GM23338 (cell line): ENCODE data around the gene BRSK2. TPM values are rescaled to one million over a fixed set of nuclear protein-coding genes. Genes with fewer than 3 reads are reported as not detected.

Experiments
- ATAC-seq: fragments of 200-7000 bp; cut with Tn5 transposase; 3 replicates; pipeline ENCODE4 v1.9.1; 2020
- DNase-seq: peaks from one replicate; pipeline ENCODE4 v3.0.0-alpha.2; 2015; ENCODE audit warnings: low spot score
- H2AFZ ChIP-seq: fragments of 200-600 bp; sonication (generic); 2 replicates; pipeline ENCODE4 v1.8.0; 2016; ENCODE audit warnings: antibody characterized with exemption, mild to moderate bottlenecking, moderate library complexity
- H3F3A ChIP-seq: fragments of 200-600 bp; sonication (generic); replicated peaks from 2 replicates; pipeline ENCODE4 v1.8.0; 2017; ENCODE audit warnings: antibody characterized with exemption, mixed run types, low read depth
- H3K27ac ChIP-seq: fragments of 200-600 bp; sonication (generic); 2 replicates; pipeline ENCODE4 v1.6.1; 2016; ENCODE audit warnings: low read depth
- H3K27me3 ChIP-seq: fragments of 200-600 bp; sonication (generic); 2 replicates; pipeline ENCODE4 v1.8.0; 2016; ENCODE audit warnings: mild to moderate bottlenecking, mixed run types, moderate library complexity; ENCODE audit not compliant: insufficient read depth
- H3K36me3 ChIP-seq: fragments of 200-600 bp; sonication (generic); 2 replicates; pipeline ENCODE4 v1.8.0; 2016; ENCODE audit warnings: mild to moderate bottlenecking; ENCODE audit not compliant: insufficient read depth
- H3K4me1 ChIP-seq: fragments of 200-600 bp; sonication (generic); 2 replicates; pipeline ENCODE4 v1.8.0; 2016; ENCODE audit warnings: mild to moderate bottlenecking, moderate library complexity; ENCODE audit not compliant: insufficient read depth
- H3K4me2 ChIP-seq: fragments of 200-600 bp; sonication (generic); 2 replicates; pipeline ENCODE4 v1.7.1; 2017; ENCODE audit warnings: mixed run types
- H3K4me3 ChIP-seq: fragments of 200-600 bp; sonication (generic); 2 replicates; pipeline ENCODE4 v1.6.1; 2016; ENCODE audit warnings: mixed run types
- H3K79me2 ChIP-seq: fragments of 200-600 bp; sonication (generic); replicated peaks from 2 replicates; pipeline ENCODE4 v1.8.0; 2017; ENCODE audit warnings: mild to moderate bottlenecking; ENCODE audit not compliant: insufficient read depth
- H3K9me2 ChIP-seq: fragments of 200-600 bp; sonication (generic); 2 replicates; pipeline ENCODE4 v1.8.0; 2017; ENCODE audit not compliant: insufficient read depth
- H4K20me1 ChIP-seq: fragments of 200-600 bp; sonication (generic); replicated peaks from 2 replicates; pipeline ENCODE4 v1.8.0; 2017; ENCODE audit warnings: mild to moderate bottlenecking; ENCODE audit not compliant: insufficient read depth
- H3K27ac Mint-ChIP-seq: 2 replicates; pipeline ENCODE4 v1.8.0; 2020; ENCODE audit warnings: inconsistent platforms, mild to moderate bottlenecking, moderate library complexity, mixed read lengths
- H3K27me3 Mint-ChIP-seq: 3 replicates; pipeline ENCODE4 v1.8.0; 2022; ENCODE audit warnings: low read depth, mild to moderate bottlenecking, moderate library complexity, mixed read lengths, inconsistent platforms; ENCODE audit not compliant: insufficient read depth, poor library complexity
- H3K36me3 Mint-ChIP-seq: 3 replicates; pipeline ENCODE4 v1.8.0; 2021; ENCODE audit warnings: low read depth, mild to moderate bottlenecking, inconsistent platforms, moderate library complexity, mixed read lengths
- H3K4me1 Mint-ChIP-seq: 3 replicates; pipeline ENCODE4 v1.8.0; 2020; ENCODE audit warnings: mild to moderate bottlenecking, inconsistent platforms, mixed read lengths
- H3K4me3 Mint-ChIP-seq: 3 replicates; pipeline ENCODE4 v1.8.0; 2021; ENCODE audit warnings: moderate library complexity, mild to moderate bottlenecking, inconsistent platforms, mixed read lengths
- H3K9me3 Mint-ChIP-seq: 3 replicates; pipeline ENCODE4 v1.8.0; 2020; ENCODE audit warnings: moderate library complexity, mild to moderate bottlenecking, inconsistent platforms, mixed read lengths
- EZH2phosphoT487 ChIP-seq: fragments of 200-600 bp; sonication (generic); IDR thresholded peaks from one replicate; pipeline ENCODE4 v1.8.1; 2018; ENCODE audit warnings: antibody characterized with exemption; ENCODE audit not compliant: unreplicated experiment
- NANOG ChIP-seq: IDR thresholded peaks from 2 replicates; pipeline ENCODE4 v1.6.1; 2016; ENCODE audit warnings: antibody characterized with exemption, borderline replicate concordance
- polyA plus RNA-seq: library from polyadenylated mRNA; unstranded; fragments of >200 nt; fragmentation: Nextera tagmentation; extraction: Ambion mirVana; gene quantifications from 2 replicates; pipeline ENCODE4 v1.2.1, GENCODE V29; 2016
- total RNA-seq: library from RNA; depleted of rRNA; stranded (reverse); fragments of >200 nt; shearing (Covaris generic); gene quantifications from 2 replicates; pipeline ENCODE4 v1.2.3, GENCODE V29; 2014
- TF ChIP-seq, protein P1 (sequence below): IDR thresholded peaks from 2 replicates; pipeline ENCODE4 v1.6.1; 2016; ENCODE audit warnings: antibody characterized with exemption
- TF ChIP-seq, protein P2 (sequence below): IDR thresholded peaks from one replicate; pipeline ENCODE4 v1.6.1; 2018; ENCODE audit warnings: antibody characterized with exemption; ENCODE audit not compliant: unreplicated experiment
- TF ChIP-seq, protein P3 (sequence below), 2 experiments: fragments of 200-600 bp in 1 of 2; sonication (generic) in 1 of 2; conservative IDR thresholded peaks; 2 replicates each; pipeline versions ENCODE4 v1.5.1 to v1.6.1; 2016 to 2017; ENCODE audit warnings: antibody characterized with exemption in 2 of 2, low read depth in 2 of 2, mild to moderate bottlenecking in 2 of 2, moderate library complexity in 1 of 2

The BRSK2 gene
- total and polyA plus RNA-seq, 2 experiments from 2014 or later = 7.2 to 20.3 TPM

DNA sequence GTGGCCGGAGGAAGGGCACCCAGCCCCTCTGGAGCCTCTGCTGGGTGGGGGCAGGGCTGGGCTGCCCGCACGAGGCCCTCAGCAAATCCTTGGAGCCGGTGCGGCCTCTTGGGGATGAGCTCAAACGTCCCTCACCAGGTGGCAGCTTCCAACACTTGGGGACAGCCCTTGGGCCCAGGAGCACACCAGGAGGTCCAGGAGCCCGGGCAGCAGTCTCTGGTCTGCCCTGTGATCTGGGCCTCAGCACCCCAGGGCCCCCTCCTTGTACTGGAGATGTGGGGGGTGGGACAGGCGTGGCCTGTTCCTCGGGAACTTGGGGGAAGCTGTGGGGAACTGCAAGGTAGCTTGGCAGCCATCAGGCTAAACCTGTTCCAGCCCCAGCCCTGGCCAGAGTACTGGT, 56.9 kb downstream of the BRSK2 start (continued):
- TF ChIP-seq, protein P1, sequence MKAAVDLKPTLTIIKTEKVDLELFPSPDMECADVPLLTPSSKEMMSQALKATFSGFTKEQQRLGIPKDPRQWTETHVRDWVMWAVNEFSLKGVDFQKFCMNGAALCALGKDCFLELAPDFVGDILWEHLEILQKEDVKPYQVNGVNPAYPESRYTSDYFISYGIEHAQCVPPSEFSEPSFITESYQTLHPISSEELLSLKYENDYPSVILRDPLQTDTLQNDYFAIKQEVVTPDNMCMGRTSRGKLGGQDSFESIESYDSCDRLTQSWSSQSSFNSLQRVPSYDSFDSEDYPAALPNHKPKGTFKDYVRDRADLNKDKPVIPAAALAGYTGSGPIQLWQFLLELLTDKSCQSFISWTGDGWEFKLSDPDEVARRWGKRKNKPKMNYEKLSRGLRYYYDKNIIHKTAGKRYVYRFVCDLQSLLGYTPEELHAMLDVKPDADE = no peak
- TF ChIP-seq EZH2phosphoT487 = no peak
- TF ChIP-seq, protein P2, sequence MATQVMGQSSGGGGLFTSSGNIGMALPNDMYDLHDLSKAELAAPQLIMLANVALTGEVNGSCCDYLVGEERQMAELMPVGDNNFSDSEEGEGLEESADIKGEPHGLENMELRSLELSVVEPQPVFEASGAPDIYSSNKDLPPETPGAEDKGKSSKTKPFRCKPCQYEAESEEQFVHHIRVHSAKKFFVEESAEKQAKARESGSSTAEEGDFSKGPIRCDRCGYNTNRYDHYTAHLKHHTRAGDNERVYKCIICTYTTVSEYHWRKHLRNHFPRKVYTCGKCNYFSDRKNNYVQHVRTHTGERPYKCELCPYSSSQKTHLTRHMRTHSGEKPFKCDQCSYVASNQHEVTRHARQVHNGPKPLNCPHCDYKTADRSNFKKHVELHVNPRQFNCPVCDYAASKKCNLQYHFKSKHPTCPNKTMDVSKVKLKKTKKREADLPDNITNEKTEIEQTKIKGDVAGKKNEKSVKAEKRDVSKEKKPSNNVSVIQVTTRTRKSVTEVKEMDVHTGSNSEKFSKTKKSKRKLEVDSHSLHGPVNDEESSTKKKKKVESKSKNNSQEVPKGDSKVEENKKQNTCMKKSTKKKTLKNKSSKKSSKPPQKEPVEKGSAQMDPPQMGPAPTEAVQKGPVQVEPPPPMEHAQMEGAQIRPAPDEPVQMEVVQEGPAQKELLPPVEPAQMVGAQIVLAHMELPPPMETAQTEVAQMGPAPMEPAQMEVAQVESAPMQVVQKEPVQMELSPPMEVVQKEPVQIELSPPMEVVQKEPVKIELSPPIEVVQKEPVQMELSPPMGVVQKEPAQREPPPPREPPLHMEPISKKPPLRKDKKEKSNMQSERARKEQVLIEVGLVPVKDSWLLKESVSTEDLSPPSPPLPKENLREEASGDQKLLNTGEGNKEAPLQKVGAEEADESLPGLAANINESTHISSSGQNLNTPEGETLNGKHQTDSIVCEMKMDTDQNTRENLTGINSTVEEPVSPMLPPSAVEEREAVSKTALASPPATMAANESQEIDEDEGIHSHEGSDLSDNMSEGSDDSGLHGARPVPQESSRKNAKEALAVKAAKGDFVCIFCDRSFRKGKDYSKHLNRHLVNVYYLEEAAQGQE = no peak

DNA sequence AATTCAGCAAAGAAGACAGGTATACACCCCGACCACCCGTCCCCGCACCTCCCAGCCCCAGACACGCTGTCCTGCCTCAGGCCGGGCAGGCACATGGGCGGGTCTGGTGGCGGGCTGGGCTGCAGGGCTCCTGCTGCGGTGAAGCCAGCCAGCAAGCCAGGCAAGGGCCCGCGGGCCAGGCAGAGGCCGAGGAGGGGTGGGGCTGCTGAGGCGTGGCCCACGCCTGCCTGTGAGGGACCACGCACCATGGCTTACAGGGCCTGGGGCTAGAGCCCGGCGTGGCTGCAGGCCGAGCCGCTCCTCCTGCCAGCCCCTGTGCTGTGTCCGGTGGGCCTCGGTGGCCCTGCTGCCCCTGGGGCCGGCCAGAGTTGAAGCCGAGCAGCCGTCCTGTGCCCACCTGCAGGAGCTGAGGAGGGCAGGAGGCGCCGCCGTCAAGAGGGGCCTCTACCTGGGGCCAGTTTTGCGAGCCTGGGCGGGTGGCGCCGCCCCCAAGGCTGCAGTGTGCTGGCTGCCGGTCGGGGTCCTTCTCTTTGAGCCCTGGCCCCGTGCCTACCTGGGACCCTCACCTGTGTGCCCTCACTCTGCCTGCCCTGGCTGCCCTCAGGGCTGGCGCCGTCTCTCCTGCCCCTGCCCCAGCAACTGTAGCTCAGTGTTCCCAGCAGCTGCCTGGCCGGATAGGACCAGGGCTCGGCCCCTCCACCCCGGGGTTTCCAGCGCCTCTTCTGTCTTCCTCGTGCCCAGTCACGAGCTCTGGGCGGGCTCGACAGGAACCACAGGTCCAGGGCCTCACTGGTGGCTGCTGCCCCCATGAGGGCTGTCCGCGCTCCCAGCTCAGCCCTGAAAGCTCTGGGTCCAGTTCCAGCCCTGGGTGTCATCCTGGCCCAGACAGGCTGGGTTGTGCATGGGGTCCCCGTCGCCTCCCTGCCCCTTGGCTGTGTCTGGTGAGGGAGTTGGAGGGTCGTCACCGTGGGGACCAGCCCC, 58.4 kb downstream of the BRSK2 start:
- H4K20me1 ChIP-seq = no peaks in the 10 kb centered on the region; the same call in 1 of the 2 replicates
- H3K4me1 Mint-ChIP-seq = no peaks in the 10 kb centered on the region
- H3K4me3 Mint-ChIP-seq = no peak overlapping the region
- H3K36me3 Mint-ChIP-seq = peaks cover 4% of the 10 kb centered on the region; the same call in 2 of the 3 replicates
- no peaks in the 10 kb centered on the region for H3K9me2 ChIP-seq
- peaks cover 5% of the 10 kb centered on the region for H3K27me3 Mint-ChIP-seq
- TF ChIP-seq NANOG = no peak
- TF ChIP-seq, protein P3, sequence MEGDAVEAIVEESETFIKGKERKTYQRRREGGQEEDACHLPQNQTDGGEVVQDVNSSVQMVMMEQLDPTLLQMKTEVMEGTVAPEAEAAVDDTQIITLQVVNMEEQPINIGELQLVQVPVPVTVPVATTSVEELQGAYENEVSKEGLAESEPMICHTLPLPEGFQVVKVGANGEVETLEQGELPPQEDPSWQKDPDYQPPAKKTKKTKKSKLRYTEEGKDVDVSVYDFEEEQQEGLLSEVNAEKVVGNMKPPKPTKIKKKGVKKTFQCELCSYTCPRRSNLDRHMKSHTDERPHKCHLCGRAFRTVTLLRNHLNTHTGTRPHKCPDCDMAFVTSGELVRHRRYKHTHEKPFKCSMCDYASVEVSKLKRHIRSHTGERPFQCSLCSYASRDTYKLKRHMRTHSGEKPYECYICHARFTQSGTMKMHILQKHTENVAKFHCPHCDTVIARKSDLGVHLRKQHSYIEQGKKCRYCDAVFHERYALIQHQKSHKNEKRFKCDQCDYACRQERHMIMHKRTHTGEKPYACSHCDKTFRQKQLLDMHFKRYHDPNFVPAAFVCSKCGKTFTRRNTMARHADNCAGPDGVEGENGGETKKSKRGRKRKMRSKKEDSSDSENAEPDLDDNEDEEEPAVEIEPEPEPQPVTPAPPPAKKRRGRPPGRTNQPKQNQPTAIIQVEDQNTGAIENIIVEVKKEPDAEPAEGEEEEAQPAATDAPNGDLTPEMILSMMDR (conservative IDR thresholded peaks at IDR 0.05; ENCODE audit: low read depth in 2 of 2) = peak in 1 of 2 experiments; percentile 33; a peak in 1 of 4 replicates
- no peaks in the 10 kb centered on the region for H3K79me2 ChIP-seq
- no peak for DNase-seq
- no peak for ATAC-seq
- no peak overlapping the region for H3K27ac Mint-ChIP-seq
- no peaks in the 10 kb centered on the region for H3K4me1 ChIP-seq
- H3K27ac ChIP-seq = no peak overlapping the region
- no peak overlapping the region for H2AFZ ChIP-seq
- no peaks in the 10 kb centered on the region for H3K27me3 ChIP-seq
- no peak overlapping the region for H3K4me2 ChIP-seq
- no peaks in the 10 kb centered on the region for H3F3A ChIP-seq
- no peaks in the 10 kb centered on the region for H3K36me3 ChIP-seq
- H3K4me3 ChIP-seq = no peak overlapping the region
- H3K9me3 Mint-ChIP-seq = no peaks in the 10 kb centered on the region
